Esophagus muscularis mucosa (tissue), 4 donors: ENCODE measurements around the gene GMDS.

Experiments used
- CTCF ChIP-seq, 3 experiments: fragments of 200-600 bp in 2 of 3; fragments of 450-650 bp in 1 of 3; sonication (generic) in 2 of 3; IDR thresholded peaks; one replicate each; pipeline ENCODE4 v1.5.1; 2017 to 2019; ENCODE audit warnings: antibody characterized with exemption in 3 of 3, mild to moderate bottlenecking in 2 of 3, moderate library complexity in 1 of 3
- EP300 ChIP-seq: sonication (generic); formaldehyde crosslinking; IDR thresholded peaks from one replicate; pipeline ENCODE4 v1.6.1; 2017; ENCODE audit warnings: antibody characterized with exemption
- POLR2A ChIP-seq: fragments of 450-650 bp; IDR thresholded peaks from one replicate; pipeline ENCODE4 v1.6.1; 2017; ENCODE audit warnings: antibody characterized with exemption, moderate library complexity, mild to moderate bottlenecking, low read depth
- POLR2AphosphoS5 ChIP-seq, 2 donors: sonication (generic); formaldehyde crosslinking; IDR thresholded peaks; one replicate each; pipeline ENCODE4 v1.6.1; 2017; ENCODE audit warnings: antibody characterized with exemption in 2 of 2

DNA sequence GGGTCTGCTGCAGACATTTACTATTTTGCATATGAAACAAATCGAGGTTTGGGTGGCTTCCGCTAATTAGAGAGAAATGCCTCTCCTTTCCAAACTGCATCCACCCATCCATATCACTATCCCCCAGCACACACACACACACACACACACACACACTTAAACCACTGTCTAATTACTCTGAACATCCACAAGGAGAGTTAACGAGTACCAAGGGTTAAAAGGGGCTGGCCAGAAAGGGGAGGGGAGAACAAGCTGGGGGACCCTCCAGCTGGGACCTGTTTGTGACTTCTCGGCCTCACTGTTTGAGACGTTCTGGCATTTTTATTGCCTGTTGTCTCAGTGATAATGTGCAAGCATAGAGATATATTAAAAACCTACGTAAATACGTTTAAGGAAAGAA, 374.5 kb downstream of the GMDS start:
- no peak for TF ChIP-seq POLR2A
- no peak for TF ChIP-seq POLR2AphosphoS5 (IDR thresholded peaks at IDR 0.05)
- TF ChIP-seq EP300, result no peak
- TF ChIP-seq CTCF (IDR thresholded peaks at IDR 0.05), result no peak
